Stimulated activated CD4-positive, alpha-beta T cell treated with anti-CD3 and anti-CD28 coated beads, Interleukin-1b, Interleukin-23, amount 100 ng/mL, for 1 hour (primary cell): ENCODE data around the gene PEAR1.
"Not testable (repeated sequence)": the region's sequence is repeated elsewhere in the genome, so short reads cannot be mapped to it uniquely, and the experiment has no call there.

ENCODE experiments used
- DNase-seq, 2 donors: peaks; one replicate each; pipeline ENCODE4 v3.0.0-alpha.2; 2020; ENCODE audit warnings: low read depth in 2 of 2

Gene PEAR1

GRCh38 chr1:156920233-156921052 lies 26.9 kb downstream of the PEAR1 start, which contains the start of gene LRRC71:
Gene LRRC71 (plus strand): TSS chr1:156920632. CDS start chr1:156920804, 172 bp downstream.
- DNase-seq: peak in 1 of 2 donors; percentile 61

DNA sequence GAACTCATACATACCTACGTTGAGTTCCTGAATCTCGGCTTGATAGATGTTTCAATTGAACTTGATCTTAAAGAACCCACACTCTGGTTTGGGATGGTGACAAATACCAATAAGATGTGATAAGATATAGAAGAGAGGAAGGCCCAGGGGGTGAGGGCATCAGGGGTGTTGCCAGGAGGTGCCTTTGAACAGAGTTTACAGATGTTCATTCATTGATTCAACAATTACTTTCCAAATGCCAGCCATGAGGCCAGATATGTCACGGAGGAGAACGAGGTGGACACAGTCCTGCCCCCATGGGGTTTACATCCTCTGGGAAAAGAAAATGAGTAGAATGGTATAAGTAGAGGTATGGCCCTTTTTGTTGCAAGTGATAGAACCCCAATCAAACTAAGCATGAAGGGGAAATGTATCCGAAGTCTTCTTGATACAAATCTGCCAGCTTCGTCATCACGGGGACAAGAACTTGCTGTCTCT lies 27.6 kb downstream of the PEAR1 start:
- DNase-seq: no peak

- DNase-seq: no peak
Observed at GRCh38 chr1:156922986-156923669, 29.6 kb downstream of the PEAR1 start.

DNA sequence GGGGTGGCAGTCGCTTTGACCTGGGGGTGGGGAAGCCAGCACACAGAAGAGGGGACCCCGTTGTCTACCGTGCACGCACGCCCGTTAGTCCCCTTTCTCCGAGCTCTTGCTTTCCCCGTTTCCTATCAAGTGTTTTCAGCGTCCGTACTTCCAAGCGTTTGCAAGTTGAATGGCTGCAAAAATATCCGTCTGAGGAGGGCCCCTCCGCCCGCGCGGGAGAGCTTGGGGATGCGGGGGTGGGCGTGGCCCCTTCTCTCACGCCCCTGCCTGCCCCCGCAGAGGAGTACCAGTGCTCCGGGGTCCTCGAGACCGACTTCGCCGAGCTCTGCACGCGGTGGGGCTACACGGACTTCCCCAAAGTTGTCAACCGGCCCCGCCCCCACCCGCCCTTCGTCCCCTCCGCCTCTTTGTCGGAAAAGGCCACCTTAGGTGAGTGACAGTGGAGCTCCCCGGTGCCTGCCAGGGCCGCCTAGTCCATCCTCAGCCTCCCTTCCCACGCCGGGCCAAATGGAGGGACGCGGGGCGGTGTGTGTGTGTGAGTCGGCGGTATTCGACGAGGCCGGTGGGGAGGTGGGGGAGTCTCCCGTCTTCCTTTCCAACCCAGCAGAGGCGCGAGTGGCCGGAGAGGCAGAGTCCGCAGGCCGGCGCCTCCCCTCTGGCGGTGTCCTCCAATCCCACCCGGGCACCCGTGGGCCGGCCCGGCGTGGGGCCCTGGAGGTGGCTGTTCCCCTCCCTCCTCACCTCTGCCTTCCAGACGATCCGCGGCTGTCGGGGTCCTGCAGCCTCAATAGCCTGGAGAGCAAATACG lies 30.4 kb downstream of the PEAR1 start:
- no peak for DNase-seq

DNA sequence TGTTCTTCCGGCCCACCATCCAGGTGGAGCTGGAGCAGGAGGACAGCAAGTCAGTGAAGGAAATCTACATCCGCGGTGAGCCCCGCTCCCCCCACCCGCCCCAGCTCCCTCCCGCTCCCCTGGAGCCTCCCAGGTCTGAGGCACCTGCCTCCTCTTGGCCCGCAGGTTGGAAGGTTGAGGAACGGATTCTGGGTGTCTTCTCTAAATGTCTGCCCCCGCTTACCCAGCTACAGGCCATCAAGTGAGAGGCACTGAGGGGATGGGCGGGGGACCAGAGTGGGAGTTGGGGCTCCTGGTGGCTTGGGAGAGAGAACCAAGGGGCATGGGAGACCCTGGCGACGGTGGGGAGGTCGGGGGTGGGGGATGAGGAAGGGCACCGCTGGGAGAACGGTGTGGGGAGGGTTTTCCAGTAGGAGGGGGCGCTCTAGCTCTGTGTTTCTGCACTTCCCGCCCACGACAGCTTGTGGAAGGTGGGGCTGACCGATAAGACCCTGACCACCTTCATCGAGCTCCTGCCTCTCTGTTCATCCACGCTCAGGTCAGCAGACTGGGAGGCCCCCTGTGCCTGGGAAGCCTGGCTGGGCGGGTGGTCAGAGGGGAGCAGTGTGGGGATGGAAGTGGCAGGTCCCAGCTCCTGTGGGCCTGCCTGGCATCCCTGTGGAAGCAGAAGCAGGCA lies 31.1 kb downstream of the PEAR1 start:
- DNase-seq: no peak

DNA sequence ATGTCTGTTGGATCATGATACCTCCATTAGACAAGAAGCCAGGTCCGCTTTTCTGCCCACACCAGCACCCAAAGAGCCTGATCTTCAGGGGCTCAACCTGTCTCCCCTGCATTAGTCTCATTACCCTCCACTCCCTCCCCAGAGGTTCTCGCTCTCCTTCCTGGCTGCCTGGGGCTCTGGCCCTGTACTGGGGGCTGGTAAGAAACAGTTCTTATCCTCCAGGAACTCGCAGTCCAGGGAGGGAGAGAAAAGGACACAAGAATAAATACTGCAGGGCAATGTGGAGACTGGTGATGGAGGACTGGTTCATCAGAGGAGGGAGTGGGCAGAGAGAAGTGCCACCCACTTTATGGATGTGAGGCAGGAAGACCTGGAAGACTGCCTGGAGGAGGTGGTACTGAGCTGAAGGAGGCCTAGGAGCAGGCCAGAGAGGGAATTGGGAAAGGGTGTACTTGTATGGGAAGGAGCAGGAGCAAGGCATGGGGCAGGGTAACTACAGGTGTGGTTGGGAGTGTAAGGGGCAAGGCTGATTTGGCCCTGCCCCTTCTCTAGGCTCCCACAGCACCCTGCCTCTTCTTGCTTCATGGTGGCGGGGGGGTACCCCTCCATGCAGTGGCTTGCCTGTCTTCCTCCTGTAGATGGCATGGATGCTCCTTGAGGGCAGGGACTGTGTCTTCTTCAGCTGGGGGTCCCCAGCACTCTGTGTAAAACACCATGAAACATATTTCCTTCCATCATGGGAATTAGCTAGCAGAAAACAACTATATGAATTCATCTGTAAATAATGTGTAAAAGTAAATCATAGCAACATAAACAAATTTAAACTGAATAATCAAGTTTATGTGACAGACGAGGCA lies 31.9 kb downstream of the PEAR1 start:
- DNase-seq: no peak

- no peak for DNase-seq
Observed at GRCh38 chr1:156926175-156926574, 32.7 kb downstream of the PEAR1 start.

DNA sequence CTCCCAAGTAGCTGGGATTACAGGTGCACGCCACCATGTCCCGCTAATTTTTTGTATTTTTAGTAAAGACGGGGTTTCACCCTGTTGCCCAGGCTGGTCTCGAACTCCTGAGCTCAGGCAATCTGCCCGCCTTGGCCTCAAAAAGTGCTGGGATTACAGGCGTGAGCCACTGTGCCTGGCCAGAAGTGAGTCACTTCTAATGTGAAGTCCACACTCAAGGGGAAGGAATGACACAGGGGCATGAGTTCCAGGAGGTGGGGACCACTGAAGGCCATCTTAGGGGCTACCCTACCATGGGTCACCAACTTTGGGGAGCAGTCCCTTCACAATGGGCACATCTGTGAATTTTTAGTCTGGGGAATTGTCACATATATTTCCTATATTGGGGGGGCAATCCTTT lies 33.2 kb downstream of the PEAR1 start:
- DNase-seq: not testable (repeated sequence)

GRCh38 chr1:156927215-156928042 lies 33.9 kb downstream of the PEAR1 start:
- peak; percentile 17 to 43 for DNase-seq

GRCh38 chr1:156928043-156928602 lies 34.6 kb downstream of the PEAR1 start:
- no peak for DNase-seq

DNA sequence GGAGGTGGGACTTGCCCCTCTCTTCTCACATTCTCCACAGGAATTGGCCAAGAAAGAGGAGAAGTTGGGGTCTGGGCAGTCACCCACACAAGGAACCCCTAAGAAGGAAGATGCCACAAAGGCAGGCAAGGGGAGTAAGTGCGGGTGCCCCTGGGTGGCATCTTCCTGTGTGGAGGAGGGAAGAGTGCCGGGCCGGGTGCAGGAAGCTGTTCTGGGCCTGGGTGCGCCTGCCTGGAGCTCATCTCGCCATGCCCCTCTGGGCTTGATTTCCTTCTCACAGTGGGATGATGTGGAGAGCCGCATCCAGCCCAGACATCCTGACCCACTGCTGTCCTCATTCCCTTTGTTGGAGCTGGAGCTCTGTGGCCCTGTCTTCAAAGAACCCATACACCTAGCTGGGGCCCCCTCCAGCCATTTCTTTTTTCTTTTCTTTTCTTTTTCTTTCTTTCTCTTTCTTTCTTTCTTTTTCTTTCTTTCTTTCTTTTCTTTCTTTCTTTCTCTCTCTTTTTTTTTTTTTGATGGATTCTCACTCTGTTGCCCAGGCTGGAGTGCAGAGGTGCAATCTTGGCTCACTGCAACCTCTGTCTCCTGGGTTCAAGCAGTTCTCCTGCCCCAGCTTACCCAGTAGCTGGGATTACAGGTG lies 36.2 kb downstream of the PEAR1 start:
- no peak for DNase-seq

- DNase-seq: no peak
Observed at GRCh38 chr1:156930483-156930882, 37.0 kb downstream of the PEAR1 start.

DNA sequence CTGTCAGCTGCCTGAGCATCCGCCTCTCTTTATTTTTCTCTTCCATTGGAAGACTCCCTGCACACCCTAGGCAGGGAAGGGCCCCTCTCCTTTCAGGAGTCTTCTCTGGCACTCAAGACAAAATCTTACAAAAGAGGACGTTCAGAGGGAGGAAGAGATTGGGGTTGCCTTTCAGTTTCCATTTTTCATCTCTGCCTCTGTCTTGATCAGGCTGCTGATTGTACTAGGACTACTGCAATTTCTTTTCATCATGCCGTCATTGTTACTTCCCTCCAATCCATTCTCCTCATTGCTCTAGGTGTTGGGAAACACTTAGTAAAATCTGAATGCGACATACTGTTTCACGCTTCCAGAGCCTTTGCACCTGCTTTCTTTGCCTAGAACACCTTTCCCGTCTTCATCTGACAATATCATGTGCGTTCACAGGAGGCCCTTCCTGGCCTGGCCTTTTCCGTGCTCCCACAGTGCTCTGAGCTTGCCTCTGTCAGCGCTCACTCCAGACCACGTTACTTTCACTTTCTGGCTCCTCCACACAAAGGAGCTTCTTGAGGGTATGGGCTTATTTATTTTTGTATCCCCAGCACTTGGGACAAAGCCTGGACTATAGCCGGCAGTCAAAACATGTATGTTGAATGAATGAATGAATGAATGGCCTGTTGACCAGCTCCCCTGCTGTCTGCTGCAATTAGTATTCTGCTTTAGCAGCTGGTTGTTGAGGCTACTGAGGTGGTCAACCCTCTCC lies 37.9 kb downstream of the PEAR1 start:
- DNase-seq: no peak

GRCh38 chr1:156931974-156932710 lies 38.6 kb downstream of the PEAR1 start:
- DNase-seq: no peak

DNA sequence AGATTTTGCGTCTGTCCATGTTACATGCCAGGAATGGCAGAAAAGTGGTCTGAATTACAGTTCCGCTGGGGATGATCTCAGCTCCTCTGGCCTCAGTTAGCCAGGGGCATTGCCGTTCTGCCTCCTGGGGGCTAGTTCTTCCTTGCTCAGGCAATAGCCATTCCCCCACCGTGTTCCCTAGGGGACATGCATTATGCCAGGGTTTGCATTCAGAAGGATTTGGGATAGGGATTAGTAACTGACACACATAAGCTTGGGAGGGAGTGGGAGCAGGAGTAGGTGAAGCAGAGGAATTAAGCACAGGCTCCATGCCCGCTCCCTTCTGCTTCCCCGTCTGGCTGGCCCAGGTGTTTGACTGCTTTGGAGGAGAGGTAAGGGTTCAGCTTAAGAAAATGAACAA lies 39.6 kb downstream of the PEAR1 start:
- no peak for DNase-seq

DNA sequence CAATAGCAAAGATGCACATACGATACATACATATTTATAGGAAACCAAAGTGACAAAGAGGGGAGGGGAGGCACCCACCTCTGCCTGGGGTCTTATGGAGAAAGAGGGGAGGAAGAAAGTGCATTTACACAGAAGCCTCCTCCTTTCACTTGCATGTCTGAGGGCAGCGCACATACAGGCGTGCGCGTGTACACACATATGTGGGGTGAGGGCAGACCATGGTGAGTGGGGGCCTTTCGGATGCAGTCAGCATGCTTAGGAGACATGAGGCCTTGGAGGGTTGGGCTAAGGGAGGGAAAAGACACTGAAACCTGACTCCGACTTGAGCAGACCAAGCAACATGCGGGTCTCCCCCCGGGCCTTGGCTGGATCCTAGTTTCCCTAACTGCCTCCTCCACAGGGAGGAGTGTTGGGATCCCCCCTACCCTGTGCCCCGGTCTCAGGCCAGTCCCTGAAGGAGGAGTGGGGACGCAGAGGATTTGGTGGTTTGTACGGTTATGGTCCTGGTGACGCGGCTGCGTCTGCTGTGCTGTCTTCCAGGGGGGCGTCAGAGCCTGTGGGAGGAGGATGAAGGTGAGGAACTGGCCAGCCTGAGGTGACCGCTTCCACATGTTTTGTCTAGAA lies 42.1 kb downstream of the PEAR1 start:
- DNase-seq: no peak

DNA sequence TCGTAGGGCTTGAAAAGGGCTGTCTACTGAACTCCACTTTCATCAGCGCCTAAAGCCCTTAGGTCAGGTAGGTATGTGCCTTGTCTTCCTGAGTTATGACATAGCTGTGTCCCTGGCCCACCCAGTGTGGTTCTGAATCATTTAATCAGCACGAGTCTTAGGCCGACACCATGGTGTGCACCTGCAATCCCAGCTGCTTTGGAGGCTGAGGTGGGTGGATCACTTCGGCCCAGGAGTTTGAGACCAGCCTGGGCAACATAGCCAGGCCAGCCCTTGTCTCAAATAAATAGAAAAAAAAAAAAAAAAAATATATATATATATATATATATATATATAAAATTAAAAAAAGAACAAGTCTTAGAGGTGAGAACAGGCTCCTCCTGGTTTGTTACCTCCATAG lies 42.7 kb downstream of the PEAR1 start:
- no peak for DNase-seq
